Mesendoderm (in vitro differentiated cells): ENCODE measurements around the gene CHRNA10.
A peak's percentile ranks its signal among the peaks of the same experiment; 100 is the strongest.

Experiments
- DNase-seq: peaks from one replicate; pipeline ENCODE4 v3.0.0; 2013
- H2AK5ac ChIP-seq: 2 replicates; pipeline ENCODE4 v1.6.1; 2013; ENCODE audit warnings: low read length, inconsistent platforms
- H2BK120ac ChIP-seq: 2 replicates; pipeline ENCODE4 v1.6.1; 2013; ENCODE audit warnings: low read depth, mild to moderate bottlenecking, low read length, moderate library complexity, mixed read lengths
- H2BK15ac ChIP-seq: replicated peaks from 2 replicates; pipeline ENCODE4 v1.6.1; 2013; ENCODE audit warnings: low read depth, mild to moderate bottlenecking, moderate library complexity
- H2BK5ac ChIP-seq: 2 replicates; pipeline ENCODE4 v1.6.1; 2013; ENCODE audit warnings: low read length, inconsistent platforms
- H3K18ac ChIP-seq: 2 replicates; pipeline ENCODE4 v1.6.1; 2013; ENCODE audit warnings: mild to moderate bottlenecking, low read length, mixed read lengths
- H3K23ac ChIP-seq: one replicate; pipeline ENCODE4 v1.6.1; 2013; ENCODE audit warnings: low read length
- H3K27ac ChIP-seq: 2 replicates; pipeline ENCODE4 v1.5.1; 2013; ENCODE audit warnings: low read depth, mild to moderate bottlenecking, inconsistent platforms, low read length, moderate library complexity
- H3K27me3 ChIP-seq: 2 replicates; pipeline ENCODE4 v1.6.1; 2013; ENCODE audit warnings: low read length, control low read depth, mild to moderate bottlenecking, inconsistent platforms; ENCODE audit not compliant: insufficient read depth, poor library complexity
- H3K36me3 ChIP-seq: 2 replicates; pipeline ENCODE4 v1.6.1; 2013; ENCODE audit warnings: low read length, inconsistent platforms; ENCODE audit not compliant: control insufficient read depth, insufficient read depth
- H3K4ac ChIP-seq: one replicate; pipeline ENCODE4 v1.6.1; 2013; ENCODE audit warnings: low read depth, mild to moderate bottlenecking, low read length, moderate library complexity
- H3K4me1 ChIP-seq: 2 replicates; pipeline ENCODE4 v1.6.1; 2013; ENCODE audit warnings: low read depth, low read length, inconsistent platforms; ENCODE audit not compliant: control insufficient read depth
- H3K4me2 ChIP-seq: 2 replicates; pipeline ENCODE4 v1.6.1; 2013; ENCODE audit warnings: low read length
- H3K4me3 ChIP-seq: 2 replicates; pipeline ENCODE4 v1.5.1; 2013; ENCODE audit warnings: mild to moderate bottlenecking, low read length
- H3K56ac ChIP-seq: one replicate; pipeline ENCODE4 v1.6.1; 2013; ENCODE audit warnings: low read length
- H3K79me1 ChIP-seq: 2 replicates; pipeline ENCODE4 v1.6.1; 2013; ENCODE audit warnings: low read length, inconsistent platforms
- H3K79me2 ChIP-seq: 2 replicates; pipeline ENCODE4 v1.6.1; 2013; ENCODE audit warnings: mild to moderate bottlenecking, low read length; ENCODE audit not compliant: control insufficient read depth, insufficient read depth
- H3K9ac ChIP-seq: 2 replicates; pipeline ENCODE4 v1.6.1; 2013; ENCODE audit warnings: low read length, inconsistent platforms
- H4K5ac ChIP-seq: one replicate; pipeline ENCODE4 v1.6.1; 2013; ENCODE audit warnings: low read length
- H4K8ac ChIP-seq: one replicate; pipeline ENCODE4 v1.6.1; 2013; ENCODE audit warnings: low read depth, mild to moderate bottlenecking, control low read depth, low read length, moderate library complexity
- WGBS: extraction: QIAGEN DNeasy Blood & Tissue Kit; methylation state at CpG from one replicate; pipeline ENCODE4 v1.1.7; 2013; ENCODE audit warnings: low lambda C conversion rate, missing lambda C conversion rate; ENCODE audit not compliant: insufficient coverage; ENCODE audit errors: extremely low coverage; 5-methylcytosine and 5-hydroxymethylcytosine counted together

CHRNA10 gene

GRCh38 chr11:3637201-3637600 lies 34.0 kb downstream of the CHRNA10 start:
- H3K27ac ChIP-seq, result no peak overlapping the region
- H3K79me1 ChIP-seq, result no peaks in the 10 kb centered on the region
- H3K56ac ChIP-seq, result no peak overlapping the region
- H3K4me3 ChIP-seq, result no peak overlapping the region
- H2AK5ac ChIP-seq, result no peak overlapping the region
- H2BK5ac ChIP-seq, result no peak overlapping the region
- H3K4me1 ChIP-seq, result peaks cover 3% of the 10 kb centered on the region
- no peak overlapping the region for H4K8ac ChIP-seq
- H3K79me2 ChIP-seq, result no peaks in the 10 kb centered on the region
- no peaks in the 10 kb centered on the region for H3K27me3 ChIP-seq
- H3K18ac ChIP-seq, result no peak overlapping the region
- H3K4ac ChIP-seq, result no peak overlapping the region
- no peak overlapping the region for H3K9ac ChIP-seq
- no peak overlapping the region for H2BK15ac ChIP-seq
- H3K36me3 ChIP-seq, result no peaks in the 10 kb centered on the region
- DNase-seq, result no peak
- no peak overlapping the region for H3K23ac ChIP-seq
- no CpG with 5 or more reads among the region's 13 CpGs for WGBS
- no peak overlapping the region for H3K4me2 ChIP-seq
- H2BK120ac ChIP-seq, result no peak overlapping the region
- no peak overlapping the region for H4K5ac ChIP-seq

- Histone ChIP-seq H3K27me3 (no peaks in the 10 kb centered on the region), H3K79me1 (no peaks in the 10 kb centered on the region), H3K23ac (no peak overlapping the region), H4K5ac (no peak overlapping the region), H2AK5ac (no peak overlapping the region), H3K4ac (no peak overlapping the region), H2BK5ac (no peak overlapping the region), H3K4me2 (no peak overlapping the region), H2BK15ac (no peak overlapping the region), H3K4me3 (no peak overlapping the region), H4K8ac (no peak overlapping the region), H2BK120ac (no peak overlapping the region), H3K18ac (no peak overlapping the region), H3K36me3 (no peaks in the 10 kb centered on the region), H3K79me2 (no peaks in the 10 kb centered on the region), H3K4me1 (no peaks in the 10 kb centered on the region), H3K27ac (no peak overlapping the region), H3K9ac (no peak overlapping the region), H3K56ac (no peak overlapping the region)
- no CpG with 5 or more reads among the region's 15 CpGs for WGBS
- DNase-seq, result no peak
Measured at GRCh38 chr11:3635641-3636375, 35.4 kb downstream of the CHRNA10 start.

- Histone ChIP-seq H4K5ac (no peak overlapping the region), H2AK5ac (no peak overlapping the region), H3K18ac (no peak overlapping the region), H3K79me1 (no peaks in the 10 kb centered on the region), H3K9ac (no peak overlapping the region), H3K27me3 (no peaks in the 10 kb centered on the region), H3K23ac (no peak overlapping the region), H2BK15ac (no peak overlapping the region), H2BK5ac (no peak overlapping the region), H3K4me1 (no peaks in the 10 kb centered on the region), H3K27ac (no peak overlapping the region), H3K56ac (no peak overlapping the region), H3K4ac (no peak overlapping the region), H3K4me3 (no peak overlapping the region), H3K4me2 (no peak overlapping the region), H2BK120ac (no peak overlapping the region), H4K8ac (no peak overlapping the region), H3K79me2 (no peaks in the 10 kb centered on the region), H3K36me3 (no peaks in the 10 kb centered on the region)
- no peak for DNase-seq
- no CpG with 5 or more reads among the region's 5 CpGs for WGBS
Measured at GRCh38 chr11:3632070-3632660, 39.0 kb downstream of the CHRNA10 start.

- no CpG with 5 or more reads among the region's 4 CpGs for WGBS
- Histone ChIP-seq H4K5ac (no peak overlapping the region), H3K23ac (no peak overlapping the region), H2BK5ac (no peak overlapping the region), H3K27ac (no peak overlapping the region), H3K4ac (no peak overlapping the region), H3K36me3 (no peaks in the 10 kb centered on the region), H3K79me2 (no peaks in the 10 kb centered on the region), H2AK5ac (no peak overlapping the region), H3K9ac (no peak overlapping the region), H2BK120ac (no peak overlapping the region), H3K4me2 (no peak overlapping the region), H3K4me1 (no peaks in the 10 kb centered on the region), H3K4me3 (no peak overlapping the region), H3K79me1 (no peaks in the 10 kb centered on the region), H3K18ac (no peak overlapping the region), H2BK15ac (no peak overlapping the region), H3K27me3 (no peaks in the 10 kb centered on the region), H3K56ac (no peak overlapping the region), H4K8ac (no peak overlapping the region)
- no peak for DNase-seq
Measured at GRCh38 chr11:3631331-3631730, 39.9 kb downstream of the CHRNA10 start.

GRCh38 chr11:3627291-3627690 lies 43.9 kb downstream of the CHRNA10 start:
- Histone ChIP-seq H3K27ac (no peak overlapping the region), H3K36me3 (no peaks in the 10 kb centered on the region), H3K4me2 (no peak overlapping the region), H3K18ac (no peak overlapping the region), H2AK5ac (no peak overlapping the region), H3K79me1 (no peaks in the 10 kb centered on the region), H3K4me1 (no peaks in the 10 kb centered on the region), H2BK120ac (no peak overlapping the region), H3K4ac (no peak overlapping the region), H3K9ac (no peak overlapping the region), H3K79me2 (no peaks in the 10 kb centered on the region), H3K27me3 (no peaks in the 10 kb centered on the region), H4K8ac (no peak overlapping the region), H2BK5ac (no peak overlapping the region), H2BK15ac (no peak overlapping the region), H3K23ac (no peak overlapping the region), H3K4me3 (no peak overlapping the region), H4K5ac (no peak overlapping the region), H3K56ac (no peak overlapping the region)
- peak; percentile 35 for DNase-seq
- no CpG with 5 or more reads among the region's 1 CpG for WGBS
